HEK293T (cell line): Measurements from ENCODE around the gene TEC.
"Not testable (repeated sequence)": the region's sequence is repeated elsewhere in the genome, so short reads cannot be mapped to it uniquely, and the experiment has no call there.

Source experiments
- ELF4 ChIP-seq: fragments of 450-650 bp; IDR thresholded peaks from 2 replicates; pipeline ENCODE4 v1.6.1; 2017; ENCODE audit warnings: antibody characterized with exemption
- HDGF ChIP-seq: fragments of 450-650 bp; IDR thresholded peaks from 2 replicates; pipeline ENCODE4 v1.6.1; 2017; ENCODE audit warnings: antibody characterized with exemption, borderline replicate concordance
- SUZ12 ChIP-seq: fragments of 450-650 bp; IDR thresholded peaks from 2 replicates; pipeline ENCODE4 v1.6.1; 2016; ENCODE audit warnings: mild to moderate bottlenecking
- TARDBP ChIP-seq: fragments of 450-650 bp; IDR thresholded peaks from 2 replicates; pipeline ENCODE4 v1.6.1; 2016

DNA sequence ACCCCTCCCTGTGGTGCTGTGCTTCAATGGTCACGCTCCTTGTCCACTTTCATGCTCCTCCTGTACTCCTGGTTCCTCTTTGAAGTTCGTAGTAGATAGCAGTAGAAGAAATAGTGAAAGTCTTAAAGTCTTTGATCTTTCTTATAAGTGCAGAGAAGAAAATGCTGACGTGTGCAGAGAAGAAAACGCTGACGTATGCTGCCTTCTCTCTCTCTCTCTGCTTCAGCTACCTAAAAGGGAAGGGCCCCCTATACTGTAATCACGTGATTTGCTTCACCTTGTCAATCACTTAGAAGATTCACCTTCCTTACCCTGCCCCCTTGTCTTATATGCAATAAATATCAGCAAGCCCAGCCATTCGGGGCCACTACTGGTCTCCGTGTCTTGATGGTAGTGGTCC, 50.2 kb downstream of the TEC start:
- TF ChIP-seq HDGF, ELF4, TARDBP, SUZ12: not testable (repeated sequence)
